CD4-positive, alpha-beta T cell (primary cell): ENCODE data around the gene CSNK2A1. TPM values are rescaled to one million over a fixed set of nuclear protein-coding genes. Genes with fewer than 3 reads are reported as not detected.

ENCODE experiments used
- ATAC-seq: fragments of 200-7000 bp; cut with Tn5 transposase; one replicate; pipeline ENCODE4 v1.10.0; 2022; ENCODE audit warnings: mild to moderate bottlenecking; ENCODE audit not compliant: poor library complexity
- CTCF ChIA-PET: fragments of 350-600 bp; sonication (Branson Sonifier 250); formaldehyde crosslinking; loops from one replicate; lab custom pipeline; 2021; ENCODE audit warnings: antibody characterized with exemption, inconsistent platforms; lab: Charles Lee
- POLR2A ChIA-PET: fragments of 350-600 bp; sonication (Branson Sonifier 250); formaldehyde crosslinking; loops from one replicate; lab custom pipeline; 2021; ENCODE audit warnings: antibody characterized with exemption, inconsistent platforms; lab: Charles Lee
- DNase-seq, 14 experiments: peaks; one replicate each; pipeline ENCODE4 v3.0.0-alpha.2; 2013 to 2020; ENCODE audit warnings: mixed read lengths in 2 of 14
- H3K27ac ChIP-seq, 2 donors: one replicate each; pipeline versions ENCODE4 v1.5.1 to v1.7.0; 2013; ENCODE audit warnings: low read length in 2 of 2, low read depth in 1 of 2, mild to moderate bottlenecking in 1 of 2
- H3K27me3 ChIP-seq, 2 experiments: 1 replicate in 1 of 2; 2 replicates in 1 of 2; pipeline versions ENCODE4 v1.6.1 to v1.7.0; 2013; ENCODE audit warnings: low read length in 2 of 2, control low read depth in 1 of 2, mild to moderate bottlenecking in 1 of 2, moderate library complexity in 1 of 2; ENCODE audit not compliant: insufficient read depth in 2 of 2, control insufficient read depth in 1 of 2
- H3K36me3 ChIP-seq: one replicate; pipeline ENCODE4 v1.6.1; 2013; ENCODE audit warnings: low read length, control low read depth; ENCODE audit not compliant: insufficient read depth
- H3K4me1 ChIP-seq: one replicate; pipeline ENCODE4 v1.6.1; 2013; ENCODE audit warnings: low read length, control low read depth; ENCODE audit not compliant: insufficient read depth
- H3K4me3 ChIP-seq: one replicate; pipeline ENCODE4 v1.5.1; 2013; ENCODE audit warnings: mild to moderate bottlenecking, low read length, moderate library complexity
- H3K9me3 ChIP-seq, 2 experiments: 1 replicate in 1 of 2; 2 replicates in 1 of 2; pipeline versions ENCODE4 v1.6.1 to v1.7.0; 2013; ENCODE audit warnings: low read length in 2 of 2, mild to moderate bottlenecking in 2 of 2, control low read depth in 1 of 2, moderate library complexity in 1 of 2; ENCODE audit not compliant: control insufficient read depth in 1 of 2, insufficient read depth in 1 of 2
- H3K27ac Mint-ChIP-seq: one replicate; pipeline ENCODE4 v1.8.0; 2020; ENCODE audit warnings: mixed read lengths
- H3K27me3 Mint-ChIP-seq: one replicate; pipeline ENCODE4 v1.8.0; 2021; ENCODE audit warnings: mixed read lengths
- H3K36me3 Mint-ChIP-seq: one replicate; pipeline ENCODE4 v1.8.0; 2021; ENCODE audit warnings: low read depth, mixed read lengths
- H3K4me1 Mint-ChIP-seq: one replicate; pipeline ENCODE4 v1.8.0; 2021; ENCODE audit warnings: low read depth, mixed read lengths
- H3K4me3 Mint-ChIP-seq: one replicate; pipeline ENCODE4 v1.8.0; 2020; ENCODE audit warnings: mild to moderate bottlenecking, mixed read lengths
- H3K9me3 Mint-ChIP-seq: one replicate; pipeline ENCODE4 v1.8.0; 2020; ENCODE audit warnings: mixed read lengths
- intact Hi-C, 2 experiments: fragments of 100-400 bp; cut with DNase I in 1 of 2; cut with micrococcal nuclease in 1 of 2; formaldehyde crosslinking; loops; one replicate each; pipeline versions ENCODE4 v1.15.1 to v1.9.0; 2023 to 2025; cut with DNase I, micrococcal nuclease
- total RNA-seq, 174 experiments: library from RNA in 2 of 174; stranded (reverse) in 2 of 174; gene quantifications; one replicate each; pipeline ENCODE4 v1.2.3 and lab custom pipeline; 2021 to 2026
- TF ChIP-seq, protein P1 (sequence below): fragments of 200-600 bp; IDR thresholded peaks from one replicate; pipeline ENCODE4 v1.8.0; 2022; ENCODE audit warnings: antibody characterized with exemption, mild to moderate bottlenecking

CSNK2A1 gene
- total RNA-seq, 2 experiments from 2014 or later = 55.5 to 56.9 TPM

DNA sequence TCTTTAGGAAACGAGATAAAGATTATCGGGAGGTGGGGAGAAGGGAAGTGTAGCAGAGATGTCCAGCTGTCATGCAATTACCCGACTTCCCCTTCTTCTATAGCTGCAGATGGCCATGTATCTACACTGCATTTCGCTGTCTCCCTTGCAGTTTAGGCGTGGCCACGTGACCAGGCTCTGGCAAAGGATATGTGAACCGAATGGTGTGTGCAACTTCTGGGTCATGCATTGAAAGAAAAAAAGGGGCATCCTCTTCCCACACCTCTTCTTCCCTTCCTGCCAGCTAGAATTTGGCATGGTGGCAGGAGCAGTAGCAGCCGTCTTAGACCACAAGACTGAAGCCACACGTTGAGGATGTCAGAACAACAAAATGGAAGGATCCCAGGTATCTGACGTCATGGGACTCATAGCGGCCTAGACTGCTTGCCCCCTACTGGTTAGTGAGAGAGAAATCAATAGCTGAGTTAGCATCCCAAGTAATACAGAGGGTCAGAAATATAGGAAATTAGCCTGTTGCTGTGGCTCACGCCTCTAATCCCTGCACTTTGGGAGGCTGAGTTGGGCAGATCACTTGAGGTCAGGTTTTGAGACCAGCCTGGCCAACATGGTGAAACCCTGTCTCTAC lies 33.7 kb upstream of the CSNK2A1 start:
- TF ChIP-seq, protein P1, sequence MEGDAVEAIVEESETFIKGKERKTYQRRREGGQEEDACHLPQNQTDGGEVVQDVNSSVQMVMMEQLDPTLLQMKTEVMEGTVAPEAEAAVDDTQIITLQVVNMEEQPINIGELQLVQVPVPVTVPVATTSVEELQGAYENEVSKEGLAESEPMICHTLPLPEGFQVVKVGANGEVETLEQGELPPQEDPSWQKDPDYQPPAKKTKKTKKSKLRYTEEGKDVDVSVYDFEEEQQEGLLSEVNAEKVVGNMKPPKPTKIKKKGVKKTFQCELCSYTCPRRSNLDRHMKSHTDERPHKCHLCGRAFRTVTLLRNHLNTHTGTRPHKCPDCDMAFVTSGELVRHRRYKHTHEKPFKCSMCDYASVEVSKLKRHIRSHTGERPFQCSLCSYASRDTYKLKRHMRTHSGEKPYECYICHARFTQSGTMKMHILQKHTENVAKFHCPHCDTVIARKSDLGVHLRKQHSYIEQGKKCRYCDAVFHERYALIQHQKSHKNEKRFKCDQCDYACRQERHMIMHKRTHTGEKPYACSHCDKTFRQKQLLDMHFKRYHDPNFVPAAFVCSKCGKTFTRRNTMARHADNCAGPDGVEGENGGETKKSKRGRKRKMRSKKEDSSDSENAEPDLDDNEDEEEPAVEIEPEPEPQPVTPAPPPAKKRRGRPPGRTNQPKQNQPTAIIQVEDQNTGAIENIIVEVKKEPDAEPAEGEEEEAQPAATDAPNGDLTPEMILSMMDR = no peak
- no peak overlapping the region for H3K27ac Mint-ChIP-seq
- H3K9me3 Mint-ChIP-seq = no peaks in the 10 kb centered on the region
- Histone ChIP-seq H3K4me3 (no peak overlapping the region), H3K36me3 (no peaks in the 10 kb centered on the region), H3K27ac (no peak overlapping the region), H3K9me3 (no peaks in the 10 kb centered on the region), H3K4me1 (no peaks in the 10 kb centered on the region), H3K27me3 (peaks cover 14 to 48% of the 10 kb centered on the region in 2 experiments)
- no peaks in the 10 kb centered on the region for H3K4me1 Mint-ChIP-seq
- intact Hi-C loops = no loop called here
- ATAC-seq (no peak), DNase-seq (peak in 1 of 14 experiments; percentile 2)
- H3K4me3 Mint-ChIP-seq = no peak overlapping the region
- CTCF ChIA-PET = interaction anchor here (0.7 kb wide), 1 partner anchor 20 kb away, joined by 3 read pairs; no protein-coding TSS in a partner anchor
- H3K36me3 Mint-ChIP-seq = no peaks in the 10 kb centered on the region
- H3K27me3 Mint-ChIP-seq = peaks cover 35% of the 10 kb centered on the region
- POLR2A ChIA-PET = no interaction called here

DNA sequence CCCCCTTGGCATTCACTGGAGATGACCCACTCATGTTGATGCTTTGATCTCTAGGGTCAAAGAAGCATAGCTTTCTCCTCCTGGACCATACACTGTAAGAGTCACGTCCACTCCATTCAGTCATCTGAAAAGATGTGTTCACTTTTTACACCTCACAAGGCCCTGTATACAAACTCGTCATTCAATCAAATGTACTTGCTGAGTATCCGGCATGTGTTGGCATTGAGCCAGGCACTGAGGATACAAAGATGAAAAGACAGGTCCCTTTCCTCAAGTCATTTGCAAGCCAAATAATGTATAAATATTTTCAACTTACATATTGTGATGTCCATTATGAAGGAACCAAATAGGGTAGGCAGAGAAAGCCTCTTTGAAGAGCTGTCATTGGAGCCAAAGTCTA lies 32.6 kb upstream of the CSNK2A1 start:
- Histone ChIP-seq H3K4me1 (no peaks in the 10 kb centered on the region), H3K27ac (no peak overlapping the region), H3K9me3 (no peaks in the 10 kb centered on the region), H3K27me3 (peaks cover 12 to 44% of the 10 kb centered on the region in 2 experiments), H3K36me3 (no peaks in the 10 kb centered on the region), H3K4me3 (no peak overlapping the region)
- no peak overlapping the region for H3K4me3 Mint-ChIP-seq
- DNase-seq (no peak), ATAC-seq (no peak)
- no peaks in the 10 kb centered on the region for H3K9me3 Mint-ChIP-seq
- intact Hi-C loops = no loop called here
- H3K4me1 Mint-ChIP-seq = no peaks in the 10 kb centered on the region
- no peaks in the 10 kb centered on the region for H3K36me3 Mint-ChIP-seq
- H3K27ac Mint-ChIP-seq = no peak overlapping the region
- TF ChIP-seq, protein P1 = no peak
- ChIA-PET CTCF (no interaction called here), POLR2A (no interaction called here)
- H3K27me3 Mint-ChIP-seq = peaks cover 42% of the 10 kb centered on the region

DNA sequence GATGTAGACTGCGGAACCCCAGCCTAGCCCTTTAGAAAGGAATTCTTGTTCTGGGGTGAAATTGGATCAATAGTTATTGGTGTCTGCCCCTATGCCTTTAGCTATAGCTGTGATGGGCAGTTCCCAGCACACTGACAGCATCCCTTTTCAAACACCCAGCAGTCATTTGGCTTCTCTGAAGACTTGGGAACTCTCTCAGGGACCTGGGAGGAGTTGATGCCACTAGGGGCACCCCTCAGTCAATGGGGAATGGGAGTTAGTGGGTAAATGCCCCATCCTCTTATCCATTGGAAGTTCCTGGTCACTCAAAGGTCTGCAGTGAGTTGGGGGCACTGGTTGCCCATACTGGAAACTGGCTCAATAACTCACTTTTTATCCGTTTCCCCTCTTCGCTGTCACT lies 31.6 kb upstream of the CSNK2A1 start:
- POLR2A ChIA-PET = no interaction called here

More for the DNA sequence above, 31.6 kb upstream of the CSNK2A1 start:
- Histone ChIP-seq H3K4me3 (no peak overlapping the region), H3K27ac (no peak overlapping the region), H3K4me1 (no peaks in the 10 kb centered on the region), H3K36me3 (no peaks in the 10 kb centered on the region), H3K9me3 (no peaks in the 10 kb centered on the region), H3K27me3 (peaks cover 14 to 37% of the 10 kb centered on the region in 2 experiments)
- CTCF ChIA-PET = no interaction called here
- H3K36me3 Mint-ChIP-seq = no peaks in the 10 kb centered on the region
- intact Hi-C loops = no loop called here
- no peaks in the 10 kb centered on the region for H3K4me1 Mint-ChIP-seq
- TF ChIP-seq, protein P1 = no peak
- H3K27me3 Mint-ChIP-seq = peaks cover 44% of the 10 kb centered on the region
- H3K4me3 Mint-ChIP-seq = no peak overlapping the region
- no peak overlapping the region for H3K27ac Mint-ChIP-seq
- DNase-seq (no peak), ATAC-seq (no peak)
- H3K9me3 Mint-ChIP-seq = no peaks in the 10 kb centered on the region
